GM23248 (cell line): ENCODE results near the gene SZT2.

Source experiments
- EZH2 ChIP-seq: fragments of 200-600 bp; sonication (generic); IDR thresholded peaks from 2 replicates; pipeline ENCODE4 v1.6.1; 2018; ENCODE audit warnings: antibody characterized with exemption, mild to moderate bottlenecking; ENCODE audit not compliant: insufficient read depth, poor library complexity, severe bottlenecking
- EZH2phosphoT487 ChIP-seq: fragments of 200-600 bp; sonication (generic); IDR thresholded peaks from 2 replicates; pipeline ENCODE4 v1.6.1; 2018; ENCODE audit warnings: antibody characterized with exemption, moderate library complexity, mild to moderate bottlenecking, low read depth; ENCODE audit not compliant: insufficient read depth

- TF ChIP-seq EZH2phosphoT487 (no peak), EZH2 (no peak)
These were observed 3.0 kb downstream of the SZT2 start for GRCh38 chr1:43392702-43393101.
